Lung (tissue), 12 donors: Measurements from ENCODE around the gene DKK3. TPM values are rescaled to one million over a fixed set of nuclear protein-coding genes. Genes with fewer than 3 reads are reported as not detected.
"Not testable (repeated sequence)": the region's sequence is repeated elsewhere in the genome, so short reads cannot be mapped to it uniquely, and the experiment has no call there.

Source experiments
- ATAC-seq: fragments of 200-7000 bp; cut with Tn5 transposase; one replicate; pipeline ENCODE4 v1.9.1; 2020; ENCODE audit warnings: moderate number of reproducible peaks; ENCODE audit not compliant: insufficient read depth, low FRiP score
- DNase-seq, 3 donors: peaks; one replicate each; pipeline ENCODE4 v3.0.0-alpha.2; 2013 to 2017
- H3K27ac ChIP-seq, 2 donors: one replicate each; pipeline ENCODE4 v1.5.1; 2013; ENCODE audit warnings: mild to moderate bottlenecking in 2 of 2, moderate library complexity in 2 of 2, control low read depth in 1 of 2, inconsistent platforms in 1 of 2, low read depth in 1 of 2, low read length in 1 of 2
- H3K27me3 ChIP-seq, 3 donors: one replicate each; pipeline ENCODE4 v1.5.1; 2013; ENCODE audit warnings: low read length in 2 of 3; ENCODE audit not compliant: control insufficient read depth in 3 of 3, insufficient read depth in 3 of 3
- H3K36me3 ChIP-seq, 4 donors: one replicate each; pipeline ENCODE4 v1.5.1; 2013; ENCODE audit warnings: low read length in 4 of 4, mild to moderate bottlenecking in 1 of 4, moderate library complexity in 1 of 4; ENCODE audit not compliant: control insufficient read depth in 4 of 4, insufficient read depth in 4 of 4
- H3K4me1 ChIP-seq, 5 donors: one replicate each; pipeline ENCODE4 v1.5.1; 2013; ENCODE audit warnings: low read length in 5 of 5, mild to moderate bottlenecking in 2 of 5, moderate library complexity in 1 of 5; ENCODE audit not compliant: control insufficient read depth in 5 of 5, insufficient read depth in 5 of 5
- H3K4me3 ChIP-seq: one replicate; pipeline ENCODE4 v1.5.1; 2013; ENCODE audit warnings: mild to moderate bottlenecking, control low read depth, moderate library complexity
- H3K9ac ChIP-seq, 2 donors: one replicate each; pipeline ENCODE4 v1.5.1; 2013; ENCODE audit warnings: low read length in 2 of 2, control low read depth in 1 of 2; ENCODE audit not compliant: insufficient read depth in 1 of 2
- H3K9me3 ChIP-seq, 4 donors: one replicate each; pipeline ENCODE4 v1.5.1; 2013; ENCODE audit warnings: low read length in 3 of 4, mild to moderate bottlenecking in 1 of 4, moderate library complexity in 1 of 4; ENCODE audit not compliant: control insufficient read depth in 4 of 4, insufficient read depth in 3 of 4
- CTCF ChIP-seq: IDR thresholded peaks from 2 replicates; pipeline ENCODE4 v1.5.1; 2012; ENCODE audit warnings: mild to moderate bottlenecking; ENCODE audit errors: control extremely low read depth, extremely low read depth
- WGBS, 2 donors: extraction: QIAGEN DNeasy Blood & Tissue Kit; methylation state at CpG; one replicate each; pipeline ENCODE4 v1.1.7; 2013; 5-methylcytosine and 5-hydroxymethylcytosine counted together
- polyA plus RNA-seq, 2 donors: library from polyadenylated mRNA; stranded (reverse); fragments of 200-250 nt; gene quantifications; one replicate each; pipeline ENCODE4 v1.2.1, GENCODE V29; 2013
- total RNA-seq, 2 donors: library from RNA; depleted of rRNA in 1 of 2; stranded (reverse); fragments of >200 nt in 1 of 2; gene quantifications; one replicate each; pipeline ENCODE4 v1.2.1, GENCODE V29; 2014 to 2021
- donor health status: control.
- donor health status: control.
- donor health status: Bipolar disorder and iron deficiency.
- donor health status: healthy.
- donor health status: DM: yes; HTN: yes; CAD: no.

The DKK3 gene
- total and polyA plus RNA-seq, 4 donors, result 45.3 to 121 (median 94.5) TPM

GRCh38 chr11:12043221-12043620, 34.8 kb upstream of the DKK3 start:
- H3K9me3 ChIP-seq, result no peaks in the 10 kb centered on the region
- H3K9ac ChIP-seq, result no peak overlapping the region
- H3K36me3 ChIP-seq, result no peaks in the 10 kb centered on the region
- H3K27ac ChIP-seq, result peak overlapping the region in 1 of 2 donors; percentile 26
- WGBS, 2 donors, result 90 to 92% methylated on average over 7 of the region's 7 CpGs
- H3K27me3 ChIP-seq, result no peaks in the 10 kb centered on the region
- DNase-seq, result no peak
- TF ChIP-seq CTCF, result no peak
- no peak overlapping the region for H3K4me3 ChIP-seq
- H3K4me1 ChIP-seq, result peaks cover 0 to 10% (median 6%) of the 10 kb centered on the region in 5 donors
- ATAC-seq, result no peak

- no peak overlapping the region for H3K27ac ChIP-seq
- DNase-seq (no peak), ATAC-seq (no peak)
- 29 to 46% methylated on average over 7 of the region's 7 CpGs for WGBS, 2 donors
- H3K27me3 ChIP-seq, result no peaks in the 10 kb centered on the region
- H3K4me3 ChIP-seq, result no peak overlapping the region
- no peaks in the 10 kb centered on the region for H3K36me3 ChIP-seq
- H3K4me1 ChIP-seq, result peaks cover 0 to 10% (median 2%) of the 10 kb centered on the region in 5 donors
- H3K9ac ChIP-seq, result no peak overlapping the region
- no peak for TF ChIP-seq CTCF
- H3K9me3 ChIP-seq, result no peaks in the 10 kb centered on the region
Measured at GRCh38 chr11:12042215-12042676, 33.8 kb upstream of the DKK3 start.

- 96 to 98% methylated on average over 5 of the region's 5 CpGs for WGBS, 2 donors
- not testable (repeated sequence) for H3K4me3 ChIP-seq, H3K36me3 ChIP-seq
Measured at GRCh38 chr11:12040719-12041118, 32.3 kb upstream of the DKK3 start.

GRCh38 chr11:12032968-12033367, 24.5 kb upstream of the DKK3 start:
- Histone ChIP-seq H3K4me1 (no peaks in the 10 kb centered on the region), H3K36me3 (no peaks in the 10 kb centered on the region), H3K27ac (no peak overlapping the region), H3K27me3 (no peaks in the 10 kb centered on the region), H3K9me3 (no peaks in the 10 kb centered on the region), H3K4me3 (no peak overlapping the region), H3K9ac (no peak overlapping the region)
- WGBS, 2 donors, result 92 to 94% methylated on average over 2 of the region's 2 CpGs
- ATAC-seq (no peak), DNase-seq (no peak)
- TF ChIP-seq CTCF, result no peak

More at GRCh38 chr11:12040719-12041118, 32.3 kb upstream of the DKK3 start:
- not testable (repeated sequence) for H3K9me3 ChIP-seq, H3K9ac ChIP-seq, H3K27ac ChIP-seq, H3K27me3 ChIP-seq, ATAC-seq, H3K4me1 ChIP-seq, DNase-seq
